Spinal cord (tissue), 10 donors: ENCODE data around the gene NTSR2. TPM values are rescaled to one million over a fixed set of nuclear protein-coding genes. Genes with fewer than 3 reads are reported as not detected.

Experiments
- DNase-seq, 6 donors: peaks; one replicate each; pipeline versions ENCODE4 v3.0.0 to v3.0.0-alpha.2; 2013 to 2015; ENCODE audit warnings: low spot score in 6 of 6, low read depth in 4 of 6
- H3K27ac ChIP-seq: one replicate; pipeline ENCODE4 v1.5.1; 2013; ENCODE audit warnings: low read depth, low read length, control low read depth
- H3K27me3 ChIP-seq: one replicate; pipeline ENCODE4 v1.6.1; 2013; ENCODE audit warnings: low read length; ENCODE audit not compliant: control insufficient read depth, insufficient read depth
- H3K36me3 ChIP-seq: one replicate; pipeline ENCODE4 v1.6.1; 2013; ENCODE audit warnings: low read length; ENCODE audit not compliant: control insufficient read depth, insufficient read depth
- H3K4me1 ChIP-seq: one replicate; pipeline ENCODE4 v1.6.1; 2013; ENCODE audit warnings: low read length; ENCODE audit not compliant: control insufficient read depth, insufficient read depth
- H3K4me3 ChIP-seq: one replicate; pipeline ENCODE4 v1.5.1; 2013; ENCODE audit warnings: low read depth, low read length, control low read depth
- H3K9me3 ChIP-seq: one replicate; pipeline ENCODE4 v1.6.1; 2013; ENCODE audit warnings: low read length; ENCODE audit not compliant: control insufficient read depth, insufficient read depth
- WGBS: methylation state at CpG from one replicate; pipeline ENCODE4 v1.1.5; 2013; ENCODE audit warnings: missing lambda C conversion rate; ENCODE audit not compliant: insufficient coverage; 5-methylcytosine and 5-hydroxymethylcytosine counted together
- polyA plus RNA-seq, 2 donors: library from polyadenylated mRNA; unstranded; fragments of 120-200 nt; gene quantifications; one replicate each; pipeline ENCODE4 v1.2.1, GENCODE V29; 2013; ENCODE audit not compliant: insufficient read length in 2 of 2
- total RNA-seq, 2 donors: library from RNA; depleted of rRNA in 1 of 2; stranded (reverse); fragments of 120-200 nt in 1 of 2; fragments of >200 nt in 1 of 2; gene quantifications; one replicate each; pipeline versions ENCODE4 v1.2.3 to v1.2.4, GENCODE V29; 2013 to 2014
- donor health status: healthy.

The NTSR2 gene
- total and polyA plus RNA-seq, 4 donors: 0.55 to 3.5 (median 1.9) TPM

DNA sequence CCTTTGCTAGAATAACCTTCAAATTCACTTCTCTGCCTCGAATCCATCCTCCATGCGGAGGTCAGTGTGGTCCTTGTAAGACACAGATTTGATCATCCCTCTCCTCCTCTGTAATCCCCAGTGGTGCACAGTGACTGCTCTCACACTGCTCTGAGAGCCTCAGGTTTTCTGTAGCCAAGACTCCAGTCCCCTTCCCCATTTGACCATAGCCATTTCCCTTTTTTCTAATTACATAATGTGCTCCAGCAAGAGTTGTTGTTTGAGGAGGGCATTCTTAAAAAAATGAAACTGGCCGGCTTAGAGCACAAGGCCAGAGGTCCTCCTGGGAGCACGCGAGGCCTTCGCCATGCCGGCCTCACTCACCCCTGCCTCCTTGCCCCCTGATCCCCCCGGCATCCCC, 41.8 kb upstream of the NTSR2 start:
- no peaks in the 10 kb centered on the region for H3K27me3 ChIP-seq
- H3K36me3 ChIP-seq: no peaks in the 10 kb centered on the region
- H3K4me3 ChIP-seq: no peak overlapping the region
- H3K4me1 ChIP-seq: peaks cover 7% of the 10 kb centered on the region
- no peak overlapping the region for H3K27ac ChIP-seq
- DNase-seq: no peak
- H3K9me3 ChIP-seq: no peaks in the 10 kb centered on the region
- WGBS: 86% methylated on average over 8 of the region's 8 CpGs

DNA sequence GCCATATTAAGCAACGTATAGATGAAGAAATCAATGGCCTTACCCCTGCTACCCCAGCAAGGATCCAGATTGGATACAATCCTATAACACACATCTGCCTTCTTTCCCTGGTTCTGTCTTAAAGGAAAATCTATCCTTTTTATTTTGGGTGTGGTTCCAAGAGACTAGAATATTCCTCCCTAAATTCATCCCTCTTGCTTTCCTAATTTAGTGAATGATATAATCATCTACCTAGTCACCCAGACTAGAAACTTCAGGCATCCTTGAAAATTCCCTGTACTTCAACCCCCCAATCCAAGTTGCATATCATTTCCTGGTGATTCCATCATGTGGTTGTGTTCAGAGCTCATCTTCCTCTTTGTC, 41.3 kb upstream of the NTSR2 start:
- no peak overlapping the region for H3K4me3 ChIP-seq
- WGBS: 75% methylated on average over 1 of the region's 1 CpG
- no peaks in the 10 kb centered on the region for H3K27me3 ChIP-seq
- no peak overlapping the region for H3K27ac ChIP-seq
- H3K4me1 ChIP-seq: peaks cover 7% of the 10 kb centered on the region
- no peaks in the 10 kb centered on the region for H3K36me3 ChIP-seq
- no peak for DNase-seq
- H3K9me3 ChIP-seq: no peaks in the 10 kb centered on the region

DNA sequence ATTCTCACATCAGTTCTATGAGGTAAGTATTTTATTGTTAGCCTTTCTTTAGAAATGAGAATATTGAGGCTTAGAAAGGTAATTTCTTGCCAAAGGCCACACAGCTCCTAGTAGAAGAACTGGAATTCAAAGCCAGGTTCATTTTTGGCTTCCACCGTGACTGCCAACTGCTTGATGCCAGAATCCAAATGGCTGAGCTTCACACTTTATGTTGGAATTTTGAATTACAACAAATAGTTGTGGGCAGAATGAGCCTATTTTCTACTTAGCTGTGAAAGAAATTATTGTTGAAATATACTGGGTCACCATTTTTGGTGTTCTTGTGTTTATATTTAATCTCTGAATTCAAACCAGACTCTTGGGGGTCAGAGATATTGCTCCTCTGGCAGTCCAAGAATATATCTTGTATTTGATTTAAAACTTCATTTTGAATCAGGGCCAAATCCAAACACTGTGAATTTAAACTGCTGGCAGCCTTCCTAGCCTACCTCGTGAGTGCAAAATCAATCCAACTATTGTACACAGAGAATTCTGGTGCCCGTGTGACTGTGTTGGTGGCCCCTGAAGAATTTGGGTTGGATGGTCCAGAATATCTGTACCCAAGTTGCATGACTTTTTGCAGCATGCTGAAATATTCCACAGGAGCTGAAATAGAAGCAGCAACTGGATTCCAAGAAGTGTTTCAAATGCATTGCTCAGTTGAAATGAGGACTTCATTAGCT, 40.8 kb upstream of the NTSR2 start:
- no peak overlapping the region for H3K27ac ChIP-seq
- 30% methylated on average over 2 of the region's 3 CpGs for WGBS

DNA sequence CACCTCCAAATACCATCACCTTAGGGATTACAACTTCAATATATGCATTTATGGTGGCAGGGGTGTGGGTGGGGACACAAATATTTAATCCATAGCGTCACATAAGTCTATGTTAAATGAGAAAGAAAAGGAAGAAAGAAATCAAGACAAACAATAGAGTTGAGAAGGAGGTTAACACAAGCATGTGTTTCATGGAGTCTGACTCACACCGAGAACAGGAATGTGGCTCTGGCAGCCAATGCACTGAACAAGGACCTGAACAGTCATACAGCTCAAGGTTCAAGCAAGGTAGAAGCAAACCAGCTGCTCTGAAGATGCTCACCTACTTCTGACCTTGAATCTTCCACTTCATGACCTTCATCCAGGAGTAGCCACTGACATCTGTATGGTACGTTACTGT, 40.2 kb upstream of the NTSR2 start:
- H3K27ac ChIP-seq: no peak overlapping the region
- H3K4me1 ChIP-seq: peaks cover 7% of the 10 kb centered on the region
- no peaks in the 10 kb centered on the region for H3K36me3 ChIP-seq
- H3K27me3 ChIP-seq: no peaks in the 10 kb centered on the region
- H3K9me3 ChIP-seq: no peaks in the 10 kb centered on the region
- WGBS: 92% methylated on average over 2 of the region's 3 CpGs
- H3K4me3 ChIP-seq: no peak overlapping the region
- DNase-seq: peak in 1 of 6 donors; percentile 20

More for the DNA sequence above, 40.8 kb upstream of the NTSR2 start:
- Histone ChIP-seq H3K9me3 (no peaks in the 10 kb centered on the region), H3K4me3 (no peak overlapping the region), H3K36me3 (no peaks in the 10 kb centered on the region), H3K27me3 (no peaks in the 10 kb centered on the region), H3K4me1 (peaks cover 7% of the 10 kb centered on the region)
- peak in 3 of 6 donors; percentile 11 to 78 (median 66) for DNase-seq

DNA sequence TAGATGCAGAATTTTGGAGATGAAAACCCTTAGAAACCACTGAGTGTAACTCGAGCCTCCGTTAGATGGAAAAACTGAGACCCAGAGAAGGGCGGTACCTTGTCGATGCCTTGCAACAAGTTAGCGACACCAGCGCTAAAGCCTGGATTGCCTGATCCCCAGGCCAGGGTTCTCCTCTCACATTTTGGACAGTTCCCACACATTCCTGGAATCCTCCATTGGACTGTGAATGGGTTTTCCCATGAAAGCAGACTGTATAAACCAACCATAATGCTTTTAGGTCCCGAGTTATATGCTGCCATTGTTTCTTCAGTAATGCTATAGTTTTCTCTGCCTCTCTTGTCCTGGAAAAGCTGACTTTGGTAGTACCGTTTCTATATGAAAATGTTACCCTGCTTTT, 39.3 kb upstream of the NTSR2 start:
- WGBS: 95% methylated on average over 7 of the region's 8 CpGs

DNA sequence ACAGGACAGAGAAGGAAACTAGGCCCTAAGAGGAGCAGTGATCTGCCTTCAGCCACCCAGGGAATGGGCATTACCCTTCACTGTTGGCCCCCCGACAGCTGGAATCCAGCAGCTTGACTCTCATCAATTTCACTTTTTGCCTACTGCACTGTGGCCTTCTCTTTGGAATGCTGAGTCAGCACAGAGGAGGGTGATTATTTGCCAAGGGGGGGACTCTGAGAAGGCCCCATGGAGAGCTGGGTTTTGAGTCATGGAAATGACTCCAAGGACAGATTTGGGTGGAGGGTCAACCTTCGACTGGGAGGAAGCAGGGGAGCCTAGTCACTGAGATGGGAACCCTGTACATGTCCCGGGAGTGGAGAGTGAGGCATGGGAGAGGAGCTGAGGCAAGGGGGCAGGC, 38.1 kb upstream of the NTSR2 start:
- peaks cover 7% of the 10 kb centered on the region for H3K4me1 ChIP-seq
- H3K27ac ChIP-seq: no peak overlapping the region
- DNase-seq: no peak
- no peaks in the 10 kb centered on the region for H3K27me3 ChIP-seq
- H3K4me3 ChIP-seq: no peak overlapping the region
- no peaks in the 10 kb centered on the region for H3K9me3 ChIP-seq
- 70% methylated on average over 2 of the region's 3 CpGs for WGBS
- no peaks in the 10 kb centered on the region for H3K36me3 ChIP-seq

More for the DNA sequence above, 39.3 kb upstream of the NTSR2 start:
- H3K4me1 ChIP-seq: peaks cover 7% of the 10 kb centered on the region
- DNase-seq: no peak
- H3K36me3 ChIP-seq: no peaks in the 10 kb centered on the region
- no peak overlapping the region for H3K4me3 ChIP-seq
- H3K27ac ChIP-seq: no peak overlapping the region
- H3K9me3 ChIP-seq: no peaks in the 10 kb centered on the region
- H3K27me3 ChIP-seq: no peaks in the 10 kb centered on the region

DNA sequence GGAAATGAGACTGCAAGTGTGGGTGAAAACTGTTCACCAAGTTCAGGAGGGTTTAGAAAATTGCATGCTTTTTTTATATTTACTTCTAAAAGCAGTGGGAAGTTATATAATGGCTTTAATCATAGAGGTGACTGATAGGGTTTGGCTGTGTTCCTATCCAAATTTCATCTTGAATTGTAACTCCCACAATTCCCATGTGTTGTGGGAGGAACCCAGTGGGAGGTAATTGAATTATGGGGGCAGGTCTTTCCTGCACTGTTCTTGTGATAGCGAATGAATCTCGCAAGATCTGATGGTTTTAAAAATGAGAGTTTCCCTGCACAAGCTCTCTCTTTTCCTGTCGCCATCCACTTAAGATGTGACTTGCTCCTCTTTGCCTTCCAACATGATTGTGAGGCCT, 35.7 kb upstream of the NTSR2 start:
- WGBS: 100% methylated on average over 1 of the region's 3 CpGs

DNA sequence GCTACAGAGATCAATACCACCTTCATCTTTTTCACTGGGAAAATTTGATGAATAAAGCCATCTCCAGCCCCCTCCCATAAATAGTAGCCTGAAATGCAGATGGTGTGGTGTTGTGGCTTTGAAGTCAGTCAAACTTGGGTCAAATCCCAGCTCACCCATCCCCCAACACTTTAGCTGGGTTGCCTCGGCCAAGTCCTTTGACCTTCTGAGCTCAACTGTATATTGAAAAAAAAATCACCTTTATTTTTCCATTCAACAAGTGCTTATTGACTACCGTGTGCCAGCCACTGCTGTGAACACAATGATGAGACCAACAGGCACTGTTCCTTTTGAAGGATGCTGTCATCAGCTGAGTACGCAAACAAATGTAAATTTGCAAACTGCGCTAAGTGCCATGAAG, 35.1 kb upstream of the NTSR2 start:
- WGBS: 76% methylated on average over 3 of the region's 4 CpGs

More for the DNA sequence above, 35.7 kb upstream of the NTSR2 start:
- no peak for DNase-seq
- Histone ChIP-seq H3K4me3 (no peak overlapping the region), H3K9me3 (no peaks in the 10 kb centered on the region), H3K4me1 (no peaks in the 10 kb centered on the region), H3K36me3 (no peaks in the 10 kb centered on the region), H3K27ac (no peak overlapping the region), H3K27me3 (no peaks in the 10 kb centered on the region)

DNA sequence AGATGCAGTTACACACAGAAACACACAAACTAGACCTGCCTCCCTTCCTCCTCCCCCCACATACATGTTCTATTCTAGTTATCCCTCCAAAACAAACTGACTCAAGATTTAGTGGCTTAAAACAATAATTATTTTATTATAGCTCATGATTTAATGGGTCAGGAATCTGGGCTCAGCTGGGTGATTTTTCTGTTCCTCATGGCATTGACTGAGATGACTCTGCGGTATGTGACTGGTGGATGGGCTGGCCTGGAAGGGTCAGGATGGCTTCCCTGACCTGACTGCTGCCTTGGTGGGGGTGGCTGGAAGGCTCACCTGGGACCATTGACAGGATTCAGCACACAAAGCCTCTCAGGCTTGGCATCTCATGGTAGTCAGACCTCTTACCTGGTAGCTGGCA, 33.7 kb upstream of the NTSR2 start:
- Histone ChIP-seq H3K4me3 (no peak overlapping the region), H3K4me1 (peaks cover 3% of the 10 kb centered on the region), H3K27me3 (no peaks in the 10 kb centered on the region), H3K9me3 (no peaks in the 10 kb centered on the region), H3K27ac (no peak overlapping the region), H3K36me3 (no peaks in the 10 kb centered on the region)
- DNase-seq: no peak
- 92% methylated on average over 1 of the region's 1 CpG for WGBS

More for the DNA sequence above, 35.1 kb upstream of the NTSR2 start:
- no peak overlapping the region for H3K4me3 ChIP-seq
- no peaks in the 10 kb centered on the region for H3K27me3 ChIP-seq
- no peaks in the 10 kb centered on the region for H3K9me3 ChIP-seq
- no peak overlapping the region for H3K27ac ChIP-seq
- H3K36me3 ChIP-seq: no peaks in the 10 kb centered on the region
- DNase-seq: no peak
- peaks cover 3% of the 10 kb centered on the region for H3K4me1 ChIP-seq

DNA sequence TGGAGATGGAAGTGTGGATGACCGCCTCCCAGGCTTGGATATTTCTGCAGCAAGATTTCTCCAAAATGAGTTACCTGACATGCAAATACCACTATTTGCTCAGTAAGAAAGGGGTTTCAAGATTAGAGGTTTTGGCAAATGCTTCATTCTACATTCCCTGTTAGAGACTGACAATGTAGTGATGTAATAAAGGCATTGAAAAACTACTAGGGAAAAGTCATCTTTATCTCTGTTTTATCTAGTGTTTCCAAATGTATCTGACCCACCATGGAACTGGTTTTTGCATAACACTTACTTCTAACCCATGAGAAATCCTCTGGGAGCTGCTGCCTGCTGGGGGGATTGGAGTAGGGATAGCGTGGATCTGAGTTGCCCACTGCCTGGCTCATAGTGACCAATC, 33.0 kb upstream of the NTSR2 start:
- no peaks in the 10 kb centered on the region for H3K27me3 ChIP-seq
- H3K4me3 ChIP-seq: no peak overlapping the region
- H3K9me3 ChIP-seq: no peaks in the 10 kb centered on the region
- no peak for DNase-seq
- no peaks in the 10 kb centered on the region for H3K36me3 ChIP-seq
- no peak overlapping the region for H3K27ac ChIP-seq
- WGBS: no CpG with 5 or more reads among the region's 2 CpGs
- peaks cover 7% of the 10 kb centered on the region for H3K4me1 ChIP-seq
